Prostate gland (tissue), 2 donors: ENCODE results near the gene HSPA6.
"Not testable (repeated sequence)": the region's sequence is repeated elsewhere in the genome, so short reads cannot be mapped to it uniquely, and the experiment has no call there.

Source experiments
- CTCF ChIP-seq, 4 experiments: fragments of 200-600 bp in 2 of 4; fragments of 450-650 bp in 2 of 4; sonication (generic) in 2 of 4; IDR thresholded peaks; 1 replicate in 3 of 4; 2 replicates in 1 of 4; pipeline ENCODE4 v1.5.1; 2016 to 2019; ENCODE audit warnings: antibody characterized with exemption in 4 of 4, mild to moderate bottlenecking in 2 of 4, moderate library complexity in 2 of 4
- POLR2A ChIP-seq: fragments of 450-650 bp; IDR thresholded peaks from one replicate; pipeline ENCODE4 v1.6.1; 2016; ENCODE audit warnings: antibody characterized with exemption, mild to moderate bottlenecking
- POLR2AphosphoS5 ChIP-seq: sonication (generic); formaldehyde crosslinking; IDR thresholded peaks from one replicate; pipeline ENCODE4 v1.6.1; 2017; ENCODE audit warnings: antibody characterized with exemption

GRCh38 chr1:161557506-161558450, 33.4 kb downstream of the HSPA6 start:
- not testable (repeated sequence) for TF ChIP-seq CTCF (IDR thresholded peaks at IDR 0.05); POLR2AphosphoS5; POLR2A
